T-helper 2 cell treated with Interferon-gamma antibody and Interleukin-4, amounts not matched to agents 5 μg/mL and 100 μg/mL, for 36 hours (primary cell): Measurements from ENCODE around the gene NDUFAF8.
"Not testable (repeated sequence)": the region's sequence is repeated elsewhere in the genome, so short reads cannot be mapped to it uniquely, and the experiment has no call there.

ENCODE experiments used
- DNase-seq: peaks from one replicate; pipeline ENCODE4 v3.0.0; 2021; ENCODE audit warnings: low spot score
- H3K27ac Mint-ChIP-seq: one replicate; pipeline ENCODE4 v1.8.0; 2021; ENCODE audit warnings: mild to moderate bottlenecking, mixed read lengths
- H3K27me3 Mint-ChIP-seq: one replicate; pipeline ENCODE4 v1.8.0; 2021; ENCODE audit warnings: low read depth, mixed read lengths
- H3K36me3 Mint-ChIP-seq: one replicate; pipeline ENCODE4 v1.8.0; 2021; ENCODE audit warnings: low read depth, mixed read lengths
- H3K4me1 Mint-ChIP-seq: one replicate; pipeline ENCODE4 v1.8.0; 2021; ENCODE audit warnings: low read depth, mixed read lengths
- H3K4me3 Mint-ChIP-seq: one replicate; pipeline ENCODE4 v1.8.0; 2022; ENCODE audit warnings: mild to moderate bottlenecking, moderate library complexity, mixed read lengths
- H3K9me3 Mint-ChIP-seq: one replicate; pipeline ENCODE4 v1.8.0; 2021; ENCODE audit warnings: mixed read lengths

Gene NDUFAF8

DNA sequence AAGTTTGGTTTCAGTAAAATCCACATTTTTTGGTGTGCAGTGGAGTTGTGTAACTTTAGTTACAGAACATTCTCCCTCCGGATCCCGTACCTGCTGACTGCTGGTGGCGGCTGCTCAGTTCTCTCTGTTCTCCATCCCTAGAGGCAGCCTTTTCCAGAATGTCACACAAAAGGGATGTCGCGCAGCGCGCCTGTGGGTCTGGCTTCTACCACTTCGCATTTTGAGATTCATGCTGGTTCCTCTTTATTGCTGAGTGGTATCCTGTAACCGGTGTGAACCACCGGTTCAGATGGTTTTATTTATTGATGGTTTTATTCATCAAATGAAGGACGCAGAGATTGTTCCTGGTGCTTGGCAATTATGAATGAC, 15.4 kb upstream of the NDUFAF8 start:
- Mint-ChIP-seq H3K27me3 (peaks cover 4% of the 10 kb centered on the region), H3K4me3 (peak overlapping the region; percentile 79), H3K36me3 (peaks cover 8% of the 10 kb centered on the region), H3K4me1 (peaks cover 19% of the 10 kb centered on the region), H3K27ac (peak overlapping the region; percentile 71), H3K9me3 (no peaks in the 10 kb centered on the region)
- no peak for DNase-seq

- H3K9me3 Mint-ChIP-seq, H3K27me3 Mint-ChIP-seq, H3K4me3 Mint-ChIP-seq, DNase-seq: not testable (repeated sequence)
- Mint-ChIP-seq H3K36me3 (peaks cover 22% of the 10 kb centered on the region), H3K4me1 (peaks cover 12% of the 10 kb centered on the region), H3K27ac (peak overlapping the region; percentile 22)
These were observed 11.5 kb upstream of the NDUFAF8 start for GRCh38 chr17:81227630-81228029.

DNA sequence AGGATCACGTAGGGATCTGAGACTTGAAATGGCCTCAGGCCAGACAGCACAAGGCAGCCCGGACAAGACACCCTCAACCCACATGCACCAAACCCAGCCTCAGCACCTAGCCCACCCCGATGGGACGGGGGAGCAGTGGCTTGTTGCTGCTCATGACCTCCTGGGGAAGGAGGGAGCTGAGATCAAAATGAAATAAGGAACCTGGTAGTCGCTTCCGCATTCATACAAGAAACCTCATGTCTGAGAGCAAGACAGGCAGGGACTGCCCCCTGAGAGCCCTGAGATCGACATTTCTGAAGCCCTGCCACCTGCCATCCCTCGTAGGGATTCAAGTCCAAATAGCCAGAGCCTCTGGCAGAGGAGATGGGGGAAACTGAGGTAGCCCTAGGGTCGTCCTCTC, 10.7 kb upstream of the NDUFAF8 start:
- Mint-ChIP-seq H3K27ac (no peak overlapping the region), H3K9me3 (no peaks in the 10 kb centered on the region), H3K27me3 (peaks cover 4% of the 10 kb centered on the region), H3K4me1 (peaks cover 10% of the 10 kb centered on the region), H3K36me3 (peaks cover 22% of the 10 kb centered on the region), H3K4me3 (no peak overlapping the region)
- DNase-seq: no peak

GRCh38 chr17:81228834-81229665, 10.1 kb upstream of the NDUFAF8 start:
- H3K27me3 Mint-ChIP-seq: peaks cover 2% of the 10 kb centered on the region
- peaks cover 22% of the 10 kb centered on the region for H3K36me3 Mint-ChIP-seq
- H3K4me3 Mint-ChIP-seq: no peak overlapping the region
- H3K4me1 Mint-ChIP-seq: peaks cover 6% of the 10 kb centered on the region
- DNase-seq: no peak
- H3K9me3 Mint-ChIP-seq: no peaks in the 10 kb centered on the region
- no peak overlapping the region for H3K27ac Mint-ChIP-seq

GRCh38 chr17:81229666-81229920, 9.5 kb upstream of the NDUFAF8 start:
- no peaks in the 10 kb centered on the region for H3K9me3 Mint-ChIP-seq
- no peak overlapping the region for H3K4me3 Mint-ChIP-seq
- peaks cover 6% of the 10 kb centered on the region for H3K4me1 Mint-ChIP-seq
- no peak overlapping the region for H3K27ac Mint-ChIP-seq
- H3K27me3 Mint-ChIP-seq: peaks cover 2% of the 10 kb centered on the region
- peaks cover 22% of the 10 kb centered on the region for H3K36me3 Mint-ChIP-seq
- DNase-seq: no peak

GRCh38 chr17:81230043-81230820, 8.9 kb upstream of the NDUFAF8 start:
- no peaks in the 10 kb centered on the region for H3K9me3 Mint-ChIP-seq
- H3K27me3 Mint-ChIP-seq: peaks cover 2% of the 10 kb centered on the region
- no peak overlapping the region for H3K4me3 Mint-ChIP-seq
- H3K27ac Mint-ChIP-seq: no peak overlapping the region
- no peak for DNase-seq
- H3K36me3 Mint-ChIP-seq: peaks cover 24% of the 10 kb centered on the region
- H3K4me1 Mint-ChIP-seq: peaks cover 6% of the 10 kb centered on the region

DNA sequence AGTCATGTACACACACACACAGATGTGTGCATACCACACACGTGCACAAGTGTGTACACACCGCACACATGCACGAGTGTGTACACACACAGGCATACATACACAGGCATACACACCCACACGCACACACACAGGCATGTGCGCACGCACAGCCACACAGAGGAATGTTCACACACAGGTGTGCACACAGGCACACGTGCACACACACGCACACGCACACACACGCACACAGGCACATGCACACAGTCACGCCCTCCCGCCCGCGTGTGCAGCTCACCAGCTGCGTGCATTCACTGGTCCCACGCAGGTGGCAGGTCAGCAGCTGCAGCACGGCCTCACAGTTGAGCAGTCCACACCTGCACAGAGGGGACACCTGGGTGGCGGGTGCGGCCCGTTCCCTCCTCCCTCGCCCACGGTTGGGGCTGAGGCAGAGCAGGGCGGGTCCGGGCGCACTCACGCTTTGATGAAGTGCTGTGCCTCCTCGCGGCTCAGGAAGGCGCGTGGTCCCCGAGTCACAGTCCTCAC, 7.9 kb upstream of the NDUFAF8 start:
- Mint-ChIP-seq H3K9me3 (no peaks in the 10 kb centered on the region), H3K27me3 (no peaks in the 10 kb centered on the region), H3K4me1 (peaks cover 6% of the 10 kb centered on the region), H3K36me3 (peaks cover 24% of the 10 kb centered on the region), H3K27ac (no peak overlapping the region), H3K4me3 (no peak overlapping the region)
- DNase-seq: no peak

GRCh38 chr17:81231766-81232581, 7.1 kb upstream of the NDUFAF8 start:
- DNase-seq: no peak
- Mint-ChIP-seq H3K4me1 (peaks cover 6% of the 10 kb centered on the region), H3K4me3 (no peak overlapping the region), H3K9me3 (no peaks in the 10 kb centered on the region), H3K36me3 (peaks cover 24% of the 10 kb centered on the region), H3K27me3 (no peaks in the 10 kb centered on the region), H3K27ac (no peak overlapping the region)

GRCh38 chr17:81232616-81233241, 6.4 kb upstream of the NDUFAF8 start:
- Mint-ChIP-seq H3K4me1 (peaks cover 4% of the 10 kb centered on the region), H3K27ac (no peak overlapping the region), H3K4me3 (no peak overlapping the region), H3K9me3 (no peaks in the 10 kb centered on the region), H3K27me3 (no peaks in the 10 kb centered on the region), H3K36me3 (peaks cover 20% of the 10 kb centered on the region)
- DNase-seq: no peak

GRCh38 chr17:81233316-81233715, 5.8 kb upstream of the NDUFAF8 start:
- no peak overlapping the region for H3K4me3 Mint-ChIP-seq
- H3K27ac Mint-ChIP-seq: no peak overlapping the region
- H3K27me3 Mint-ChIP-seq: no peaks in the 10 kb centered on the region
- H3K36me3 Mint-ChIP-seq: peaks cover 18% of the 10 kb centered on the region
- DNase-seq: no peak
- H3K9me3 Mint-ChIP-seq: no peaks in the 10 kb centered on the region
- peaks cover 5% of the 10 kb centered on the region for H3K4me1 Mint-ChIP-seq

DNA sequence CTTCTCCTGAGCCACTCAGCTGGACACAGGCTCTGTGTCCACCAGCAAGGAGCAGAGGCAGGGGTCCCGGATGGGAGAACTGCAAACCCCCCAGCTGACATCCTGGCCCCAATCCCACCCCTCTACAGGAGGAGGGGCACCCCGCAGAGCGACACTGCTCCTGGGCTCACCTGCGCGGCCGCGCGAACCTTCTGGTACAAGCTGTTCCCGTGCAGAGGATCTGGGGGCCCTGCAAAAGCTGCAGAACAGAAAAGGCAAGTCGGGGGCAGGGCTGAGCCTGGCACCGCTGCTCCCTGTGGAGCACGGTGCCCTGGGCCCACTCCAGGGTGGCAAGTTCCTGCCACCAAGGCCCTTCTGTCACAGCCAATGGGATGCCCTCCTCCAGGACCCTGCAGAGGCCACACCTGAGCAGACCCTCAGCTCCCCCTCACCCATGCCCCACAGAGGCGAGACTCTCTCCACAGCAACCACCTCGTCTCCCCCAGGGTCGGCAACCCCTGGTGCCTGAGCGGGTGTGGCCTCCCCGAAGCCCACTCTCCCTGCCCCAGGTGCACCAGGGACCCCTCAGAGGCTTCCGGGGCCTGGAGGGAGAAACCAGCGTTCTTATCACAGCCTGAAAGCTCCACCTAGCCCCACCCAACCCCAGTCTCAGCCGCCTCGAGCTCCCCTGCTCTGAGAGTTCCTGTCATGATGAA, 5.2 kb upstream of the NDUFAF8 start:
- H3K4me3 Mint-ChIP-seq: no peak overlapping the region
- no peaks in the 10 kb centered on the region for H3K27me3 Mint-ChIP-seq
- H3K9me3 Mint-ChIP-seq: no peaks in the 10 kb centered on the region
- H3K27ac Mint-ChIP-seq: no peak overlapping the region
- H3K4me1 Mint-ChIP-seq: peaks cover 5% of the 10 kb centered on the region
- DNase-seq: no peak
- H3K36me3 Mint-ChIP-seq: peaks cover 16% of the 10 kb centered on the region

DNA sequence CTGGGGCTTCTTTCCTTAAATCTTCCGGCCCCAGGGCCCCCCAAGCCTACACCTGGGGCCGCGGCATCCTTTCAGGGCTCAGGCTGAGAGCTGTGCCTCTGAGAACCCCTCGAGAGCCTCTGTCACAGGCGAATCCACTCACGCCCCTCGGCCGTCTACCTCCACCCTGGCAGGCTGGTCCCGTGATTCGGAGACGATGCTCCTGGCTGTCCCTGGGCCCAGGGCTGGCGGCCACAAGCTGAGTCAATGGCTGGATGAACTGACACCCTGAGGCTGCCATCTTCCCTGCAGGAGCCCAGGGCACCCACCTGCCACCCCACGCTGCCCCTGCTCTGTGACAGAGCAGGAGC, 4.6 kb upstream of the NDUFAF8 start:
- H3K27ac Mint-ChIP-seq: no peak overlapping the region
- no peaks in the 10 kb centered on the region for H3K9me3 Mint-ChIP-seq
- H3K36me3 Mint-ChIP-seq: peaks cover 16% of the 10 kb centered on the region
- H3K4me1 Mint-ChIP-seq: peaks cover 5% of the 10 kb centered on the region
- DNase-seq: no peak
- H3K27me3 Mint-ChIP-seq: no peaks in the 10 kb centered on the region
- no peak overlapping the region for H3K4me3 Mint-ChIP-seq
